ENCODE measurements around the gene EIF3J. TPM values are rescaled to one million over a fixed set of nuclear protein-coding genes. Genes with fewer than 3 reads are reported as not detected.

Gene EIF3J
- total RNA-seq, 1 donor from 2014 or later: 59.5 TPM

DNA sequence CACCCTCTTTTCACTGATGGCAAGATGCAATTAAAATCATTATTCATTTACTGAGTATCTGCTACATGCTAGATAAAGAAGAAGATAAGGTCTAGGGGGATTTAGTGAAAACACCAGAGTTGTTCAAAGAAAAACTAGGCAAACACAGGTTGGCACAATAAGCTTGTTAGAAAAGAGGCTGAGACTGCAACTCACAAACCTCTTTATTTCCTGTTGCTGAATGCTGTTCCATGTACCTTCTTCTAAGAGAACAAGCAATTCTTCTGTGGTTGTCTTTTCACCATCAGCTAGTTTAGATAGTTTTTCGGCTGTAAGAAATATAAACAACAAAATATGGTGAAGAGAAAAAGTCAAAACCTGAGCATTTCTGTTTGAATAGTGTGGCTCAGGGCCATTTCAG lies 61.1 kb downstream of the EIF3J start:
- H3K27ac Mint-ChIP-seq (ENCODE audit: unreplicated experiment): no peak overlapping the region
- H3K9me3 Mint-ChIP-seq (ENCODE audit: unreplicated experiment): no peaks in the 10 kb centered on the region
- no peaks in the 10 kb centered on the region for H3K36me3 Mint-ChIP-seq (ENCODE audit: unreplicated experiment)
- no peaks in the 10 kb centered on the region for H3K27me3 Mint-ChIP-seq (ENCODE audit: unreplicated experiment)
- H3K4me3 Mint-ChIP-seq (ENCODE audit: unreplicated experiment): no peak overlapping the region
- TF ChIP-seq, protein P1, sequence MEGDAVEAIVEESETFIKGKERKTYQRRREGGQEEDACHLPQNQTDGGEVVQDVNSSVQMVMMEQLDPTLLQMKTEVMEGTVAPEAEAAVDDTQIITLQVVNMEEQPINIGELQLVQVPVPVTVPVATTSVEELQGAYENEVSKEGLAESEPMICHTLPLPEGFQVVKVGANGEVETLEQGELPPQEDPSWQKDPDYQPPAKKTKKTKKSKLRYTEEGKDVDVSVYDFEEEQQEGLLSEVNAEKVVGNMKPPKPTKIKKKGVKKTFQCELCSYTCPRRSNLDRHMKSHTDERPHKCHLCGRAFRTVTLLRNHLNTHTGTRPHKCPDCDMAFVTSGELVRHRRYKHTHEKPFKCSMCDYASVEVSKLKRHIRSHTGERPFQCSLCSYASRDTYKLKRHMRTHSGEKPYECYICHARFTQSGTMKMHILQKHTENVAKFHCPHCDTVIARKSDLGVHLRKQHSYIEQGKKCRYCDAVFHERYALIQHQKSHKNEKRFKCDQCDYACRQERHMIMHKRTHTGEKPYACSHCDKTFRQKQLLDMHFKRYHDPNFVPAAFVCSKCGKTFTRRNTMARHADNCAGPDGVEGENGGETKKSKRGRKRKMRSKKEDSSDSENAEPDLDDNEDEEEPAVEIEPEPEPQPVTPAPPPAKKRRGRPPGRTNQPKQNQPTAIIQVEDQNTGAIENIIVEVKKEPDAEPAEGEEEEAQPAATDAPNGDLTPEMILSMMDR (IDR thresholded peaks at IDR 0.05; ENCODE audit: partially characterized antibody, unreplicated experiment): no peak
- no peak for DNase-seq
- H3K4me1 Mint-ChIP-seq (ENCODE audit: low read depth, unreplicated experiment): no peaks in the 10 kb centered on the region

DNA sequence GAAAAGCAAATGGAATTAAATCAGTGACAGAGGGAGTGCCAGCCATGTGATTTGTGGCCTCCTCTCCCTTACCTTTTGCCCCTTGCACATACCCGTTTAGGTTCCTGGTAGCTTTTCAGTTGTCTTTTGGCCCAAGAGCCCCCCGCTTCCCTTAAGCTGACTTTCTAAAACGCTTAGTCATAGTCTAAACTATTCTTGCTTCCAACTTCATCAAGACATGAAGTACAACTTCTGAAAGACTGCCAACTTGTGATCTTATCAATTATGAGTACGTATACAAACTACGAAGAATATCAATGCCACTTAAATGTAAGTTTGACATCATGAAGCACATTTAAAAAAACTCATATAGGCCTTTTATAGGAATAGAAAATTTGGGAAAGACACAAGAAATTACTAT lies 61.9 kb downstream of the EIF3J start:
- no peaks in the 10 kb centered on the region for H3K4me1 Mint-ChIP-seq (ENCODE audit: low read depth, unreplicated experiment)
- no peaks in the 10 kb centered on the region for H3K9me3 Mint-ChIP-seq (ENCODE audit: unreplicated experiment)
- no peak overlapping the region for H3K4me3 Mint-ChIP-seq (ENCODE audit: unreplicated experiment)
- TF ChIP-seq, protein P1 (IDR thresholded peaks at IDR 0.05; ENCODE audit: partially characterized antibody, unreplicated experiment): no peak
- no peaks in the 10 kb centered on the region for H3K27me3 Mint-ChIP-seq (ENCODE audit: unreplicated experiment)
- H3K27ac Mint-ChIP-seq (ENCODE audit: unreplicated experiment): no peak overlapping the region
- DNase-seq: no peak
- H3K36me3 Mint-ChIP-seq (ENCODE audit: unreplicated experiment): no peaks in the 10 kb centered on the region

DNA sequence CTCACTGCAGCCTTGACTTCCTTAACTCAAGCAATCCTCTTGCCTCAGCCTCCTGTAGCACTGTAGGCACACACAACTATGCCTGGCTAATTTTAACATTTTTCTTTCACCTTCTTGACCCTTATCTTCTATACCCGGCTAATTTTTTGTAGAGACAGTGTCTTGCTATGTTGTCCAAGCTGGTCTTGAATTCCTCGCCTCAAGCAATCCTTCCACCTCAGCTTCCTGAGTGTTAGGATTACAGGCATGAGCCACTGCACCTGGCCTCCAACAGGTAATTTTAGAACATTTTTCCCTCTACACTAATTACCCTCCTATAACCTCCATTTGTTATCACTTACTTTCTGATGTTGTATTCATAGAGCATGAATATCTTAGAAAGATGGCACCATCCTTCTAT lies 66.2 kb downstream of the EIF3J start:
- Mint-ChIP-seq H3K4me1 (ENCODE audit: low read depth, unreplicated experiment) (no peaks in the 10 kb centered on the region), H3K27ac (ENCODE audit: unreplicated experiment) (no peak overlapping the region), H3K4me3 (ENCODE audit: unreplicated experiment) (no peak overlapping the region), H3K27me3 (ENCODE audit: unreplicated experiment) (no peaks in the 10 kb centered on the region), H3K9me3 (ENCODE audit: unreplicated experiment) (no peaks in the 10 kb centered on the region), H3K36me3 (ENCODE audit: unreplicated experiment) (no peaks in the 10 kb centered on the region)
- no peak for DNase-seq
- TF ChIP-seq, protein P1 (IDR thresholded peaks at IDR 0.05; ENCODE audit: partially characterized antibody, unreplicated experiment): no peak

GRCh38 chr15:44606740-44607139 lies 69.8 kb downstream of the EIF3J start:
- H3K4me3 Mint-ChIP-seq (ENCODE audit: unreplicated experiment): no peak overlapping the region
- no peak overlapping the region for H3K27ac Mint-ChIP-seq (ENCODE audit: unreplicated experiment)
- TF ChIP-seq, protein P1 (IDR thresholded peaks at IDR 0.05; ENCODE audit: partially characterized antibody, unreplicated experiment): no peak
- no peaks in the 10 kb centered on the region for H3K4me1 Mint-ChIP-seq (ENCODE audit: low read depth, unreplicated experiment)
- no peaks in the 10 kb centered on the region for H3K27me3 Mint-ChIP-seq (ENCODE audit: unreplicated experiment)
- no peak for DNase-seq
- no peaks in the 10 kb centered on the region for H3K36me3 Mint-ChIP-seq (ENCODE audit: unreplicated experiment)
- H3K9me3 Mint-ChIP-seq (ENCODE audit: unreplicated experiment): no peaks in the 10 kb centered on the region

Other genes with a start within 250 kb of the EIF3J start
- 59.2 TPM for gene GOLM2, start 248.4 kb upstream of the EIF3J start, total RNA-seq (ENCODE audit: unreplicated experiment)
- gene CTDSPL2, start 109.5 kb upstream of the EIF3J start, total RNA-seq (ENCODE audit: unreplicated experiment): 37.4 TPM
- gene SPG11, start 126.5 kb downstream of the EIF3J start, total RNA-seq (ENCODE audit: unreplicated experiment): 59.2 TPM
- gene PATL2, start 174.2 kb downstream of the EIF3J start, total RNA-seq (ENCODE audit: unreplicated experiment): not detected
- 21.5 TPM for gene B2M, start 174.4 kb downstream of the EIF3J start, total RNA-seq (ENCODE audit: unreplicated experiment)
- gene TRIM69, start 199.4 kb downstream of the EIF3J start, total RNA-seq (ENCODE audit: unreplicated experiment): 22.8 TPM